Measurements from ENCODE around the gene RIPOR2.
A peak's percentile ranks its signal among the peaks of the same experiment; 100 is the strongest.
"Not testable (repeated sequence)": the region's sequence is repeated elsewhere in the genome, so short reads cannot be mapped to it uniquely, and the experiment has no call there.

RIPOR2 gene

GRCh38 chr6:24901698-24902328 lies 33.9 kb downstream of the RIPOR2 start:
- DNase-seq: no peak

- no peak for DNase-seq
Measured at GRCh38 chr6:24900917-24901697, 34.7 kb downstream of the RIPOR2 start.

- DNase-seq: peak; percentile 62
Measured at GRCh38 chr6:24899997-24900325, 35.8 kb downstream of the RIPOR2 start.

DNA sequence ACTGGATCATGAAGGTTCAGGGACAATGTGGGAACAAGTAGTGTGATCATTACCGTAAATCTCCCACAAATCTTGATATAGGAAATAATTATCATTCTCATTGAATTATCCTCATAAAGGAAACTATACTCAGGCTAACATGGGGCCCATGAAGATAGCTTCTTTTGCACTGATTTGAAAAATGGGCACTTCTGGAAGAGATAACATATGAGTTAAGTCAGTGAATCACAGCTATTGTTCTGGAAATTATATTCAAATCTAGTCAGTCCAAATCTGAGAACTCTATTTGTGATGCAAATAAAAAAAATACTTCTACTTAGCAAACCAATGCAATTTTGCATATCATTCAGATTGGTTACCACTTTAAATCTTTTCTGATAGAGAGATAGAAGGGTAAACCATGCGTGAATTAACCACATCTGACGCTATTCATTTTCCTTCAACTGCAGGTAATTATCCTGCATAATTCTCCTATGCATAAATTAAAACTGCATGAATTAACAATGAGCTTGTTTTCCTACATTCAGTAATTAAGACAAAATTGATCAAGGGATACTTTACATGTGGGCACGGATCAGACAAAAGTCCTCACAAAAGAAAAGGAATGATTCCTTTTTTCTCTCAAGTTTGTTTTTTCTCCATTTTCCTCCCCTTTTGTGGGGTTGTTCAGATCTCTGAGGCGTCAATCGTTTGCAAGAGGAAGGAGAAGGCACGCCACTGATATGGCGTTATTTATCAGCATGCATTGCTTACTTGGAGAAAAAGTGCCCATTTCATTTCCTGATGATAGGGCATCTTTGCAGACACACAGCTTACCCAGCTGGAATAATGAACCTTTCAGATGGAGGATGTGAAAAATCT lies 36.4 kb downstream of the RIPOR2 start:
- no peak for DNase-seq

GRCh38 chr6:24898676-24899075 lies 37.1 kb downstream of the RIPOR2 start:
- DNase-seq: no peak

DNA sequence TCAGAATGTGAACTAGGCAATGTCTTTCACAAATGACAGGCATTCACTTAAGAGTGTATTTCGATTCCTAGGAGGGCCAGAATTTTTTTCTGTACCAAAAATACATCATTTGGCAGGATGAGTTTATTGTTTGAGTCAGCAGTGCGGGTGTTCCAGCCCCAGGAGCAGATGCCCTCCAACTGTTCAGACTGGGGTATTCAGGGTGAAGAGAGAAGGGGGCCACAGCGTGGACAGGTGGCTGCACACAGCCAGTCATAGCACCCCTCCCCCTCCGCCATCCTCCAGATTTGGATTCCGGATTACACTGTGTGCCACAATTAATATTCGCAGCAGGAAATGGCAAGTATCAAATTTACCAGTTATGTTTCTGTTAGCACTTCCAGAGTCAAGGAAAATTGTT lies 38.6 kb downstream of the RIPOR2 start:
- DNase-seq: no peak

DNA sequence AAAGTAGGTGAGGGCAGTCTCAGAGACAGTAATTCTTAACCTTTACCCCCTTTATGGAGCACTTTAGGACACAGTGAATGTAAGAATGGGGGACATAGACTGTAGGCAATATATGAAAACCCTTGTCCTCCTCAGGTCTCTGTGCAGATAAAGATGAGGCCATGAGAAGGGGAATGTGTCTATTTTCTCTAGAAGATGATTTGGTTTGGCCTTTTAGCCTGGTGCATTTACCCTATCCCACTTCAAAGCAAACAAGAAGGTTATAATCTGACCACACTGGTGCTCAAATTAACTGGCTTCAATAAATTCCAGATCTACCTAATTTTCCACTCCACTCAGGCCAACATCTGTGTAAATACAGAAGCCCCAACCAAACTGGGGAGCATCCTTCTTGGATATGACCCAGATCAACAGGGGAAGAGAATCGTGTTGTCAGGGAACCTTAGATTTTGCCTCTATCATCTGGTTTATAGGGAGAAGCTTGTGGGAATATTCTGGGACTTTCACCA lies 42.4 kb downstream of the RIPOR2 start:
- no peak for DNase-seq

DNA sequence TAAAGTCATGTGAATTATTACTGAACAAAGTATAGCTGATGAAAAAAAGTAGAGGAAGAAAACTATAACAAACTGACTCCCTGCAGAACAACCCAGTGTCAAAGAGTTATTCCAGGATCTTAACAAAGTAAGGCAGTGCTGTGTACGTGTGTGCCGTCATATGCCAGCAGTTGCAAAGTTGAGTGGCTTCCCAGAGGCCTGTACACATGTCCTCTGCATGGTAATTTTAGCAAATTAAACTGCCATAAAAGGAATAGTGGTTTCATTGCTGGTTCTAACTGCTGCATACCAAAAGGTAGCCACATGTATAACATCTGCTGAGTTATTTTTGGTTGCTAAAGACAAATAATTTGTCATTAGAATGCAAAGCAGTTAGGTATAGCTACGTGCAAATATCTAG lies 44.8 kb downstream of the RIPOR2 start:
- no peak for DNase-seq

DNA sequence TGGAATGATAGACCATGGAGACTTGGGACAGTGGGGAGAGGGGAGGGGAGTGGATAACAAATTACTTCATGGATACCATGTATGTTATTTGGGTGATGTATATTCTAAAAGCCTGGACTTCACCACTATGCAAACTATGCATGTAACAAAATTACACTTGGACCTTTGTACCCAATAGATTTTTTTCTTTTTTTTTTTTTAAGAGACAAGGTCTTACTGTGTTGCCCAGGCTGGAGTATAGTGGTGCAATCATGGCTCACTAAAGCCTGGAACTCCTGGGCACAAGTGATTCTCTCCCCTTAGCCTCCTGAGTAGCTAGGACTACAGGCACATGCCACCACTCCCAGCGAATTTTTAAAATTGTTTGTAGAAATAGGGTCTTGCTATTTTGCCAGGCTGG lies 45.3 kb downstream of the RIPOR2 start:
- no peak for DNase-seq

DNA sequence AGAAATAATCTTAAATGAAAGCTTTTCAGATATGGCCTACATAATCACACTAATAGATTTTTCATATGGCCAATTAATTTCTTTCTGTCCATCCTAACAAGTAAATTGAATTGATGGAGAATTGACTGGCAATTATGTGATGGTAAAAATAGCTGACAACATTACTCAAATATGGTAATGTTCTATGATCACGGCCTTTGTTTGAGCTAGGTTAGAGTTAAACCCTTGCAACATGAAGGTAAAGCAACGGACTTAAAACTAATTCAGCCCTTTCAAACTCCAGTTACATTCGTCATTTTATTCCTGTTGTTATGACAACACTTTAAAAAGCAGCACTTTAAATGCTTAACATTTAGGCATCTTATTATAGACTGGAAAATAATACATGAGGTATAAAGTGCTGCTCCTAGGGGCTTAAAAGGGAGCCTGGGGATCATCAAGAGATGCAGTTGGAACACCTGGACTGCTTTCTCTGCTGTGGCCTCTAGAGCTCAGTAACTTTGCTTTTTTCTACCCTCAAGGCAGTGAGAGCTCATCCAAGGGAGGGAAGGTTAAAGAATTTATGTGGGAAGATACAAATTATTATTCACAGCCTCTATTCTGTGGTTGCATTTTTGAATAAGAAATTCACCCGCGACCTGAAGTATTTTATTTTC lies 46.9 kb downstream of the RIPOR2 start:
- DNase-seq: no peak

GRCh38 chr6:24887545-24888140 lies 48.1 kb downstream of the RIPOR2 start:
- no peak for DNase-seq

DNA sequence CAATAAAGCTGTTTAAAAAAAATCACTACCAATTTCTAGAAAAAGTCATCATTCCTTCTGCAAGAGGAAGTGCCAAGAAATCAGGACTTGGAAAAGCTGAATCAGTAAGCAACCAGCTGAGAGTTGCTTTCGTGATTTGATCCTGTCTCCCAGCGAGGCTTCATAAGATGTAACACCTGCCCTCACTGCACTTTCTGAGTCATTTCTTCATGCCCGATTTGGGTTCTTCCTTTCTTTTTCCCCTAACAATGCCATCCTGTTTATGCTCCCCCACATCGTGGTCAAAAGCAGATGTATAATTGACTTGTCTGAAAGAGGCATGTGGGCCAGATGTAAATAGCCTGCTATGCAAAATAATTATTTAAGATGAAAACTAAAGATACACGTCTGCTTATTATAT lies 52.1 kb downstream of the RIPOR2 start:
- peak; percentile 57 for DNase-seq

DNA sequence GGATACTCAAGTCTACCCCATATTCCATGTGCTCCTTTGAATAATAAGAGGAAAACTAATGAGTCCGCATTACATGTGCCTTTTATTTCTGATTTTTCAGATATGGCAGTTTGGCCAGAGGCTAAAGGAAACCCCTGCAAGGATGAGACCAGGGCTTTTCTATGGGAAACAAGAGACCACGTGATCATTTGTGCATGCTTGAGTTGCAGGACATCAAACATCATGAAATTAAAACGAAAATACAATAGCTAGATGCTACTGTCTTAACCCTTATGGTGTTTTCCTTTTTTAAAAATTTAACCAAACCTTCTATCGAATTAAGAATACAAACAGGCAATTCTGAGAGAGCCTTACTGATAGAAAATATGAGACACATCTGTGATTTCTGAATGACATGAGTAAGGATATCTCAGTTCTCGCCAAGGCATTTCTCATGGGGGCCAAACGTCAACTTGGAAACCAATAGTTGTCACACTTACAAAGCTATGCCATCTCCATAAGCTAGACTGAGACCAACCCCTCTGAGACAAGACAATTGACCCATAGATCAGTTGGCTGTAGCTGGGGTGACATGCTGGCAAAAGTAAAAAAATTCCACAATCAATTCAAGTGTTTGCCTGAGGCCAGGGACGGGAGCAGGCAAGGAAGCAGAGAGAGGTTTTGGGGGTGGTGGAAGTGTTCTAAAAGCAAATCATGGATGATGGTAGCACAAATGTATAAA lies 52.8 kb downstream of the RIPOR2 start:
- DNase-seq: peak; percentile 43

DNA sequence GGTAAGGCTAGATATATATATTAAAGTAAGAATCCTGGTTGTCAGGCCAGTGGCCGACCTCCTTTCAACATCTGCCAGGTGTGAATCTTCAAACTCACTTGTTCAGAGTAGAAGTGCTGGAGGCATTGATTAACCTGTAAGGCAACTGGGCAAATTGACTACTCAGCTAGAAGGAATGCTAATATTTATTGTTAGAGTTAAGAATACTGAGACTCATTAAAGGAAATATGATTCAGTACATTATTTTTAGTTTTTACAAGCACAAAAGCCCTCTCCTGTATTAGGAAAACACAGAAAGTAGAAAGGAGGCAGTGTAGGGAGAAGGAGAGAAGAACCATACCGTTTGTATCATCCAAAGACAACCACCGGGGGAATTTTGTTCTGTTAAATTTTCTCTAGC lies 53.5 kb downstream of the RIPOR2 start:
- DNase-seq: no peak

GRCh38 chr6:24881376-24881775 lies 54.4 kb downstream of the RIPOR2 start:
- DNase-seq: no peak

- no peak for DNase-seq
Measured at GRCh38 chr6:24880451-24880850, 55.3 kb downstream of the RIPOR2 start.

DNA sequence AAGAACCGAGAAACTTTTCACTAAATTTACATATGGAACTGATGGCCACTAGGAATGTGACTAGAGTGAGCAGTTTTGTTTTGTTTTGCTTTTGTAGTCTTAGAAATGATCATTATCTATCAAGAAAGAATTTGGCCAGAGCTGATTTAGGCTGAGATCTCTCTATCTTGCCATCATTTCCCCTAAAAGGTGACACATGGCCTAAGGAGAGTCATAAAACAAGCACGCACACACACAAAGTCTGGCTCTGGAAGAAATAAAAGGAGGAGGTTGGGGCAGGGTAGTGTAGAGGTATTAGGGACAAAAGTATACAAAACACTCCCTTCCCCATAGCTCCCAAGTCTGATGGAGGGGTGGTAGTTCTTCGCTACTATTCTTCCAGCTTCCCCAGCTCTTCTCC lies 56.4 kb downstream of the RIPOR2 start:
- no peak for DNase-seq

- not testable (repeated sequence) for DNase-seq
Measured at GRCh38 chr6:24877747-24878146, 58.0 kb downstream of the RIPOR2 start.

DNA sequence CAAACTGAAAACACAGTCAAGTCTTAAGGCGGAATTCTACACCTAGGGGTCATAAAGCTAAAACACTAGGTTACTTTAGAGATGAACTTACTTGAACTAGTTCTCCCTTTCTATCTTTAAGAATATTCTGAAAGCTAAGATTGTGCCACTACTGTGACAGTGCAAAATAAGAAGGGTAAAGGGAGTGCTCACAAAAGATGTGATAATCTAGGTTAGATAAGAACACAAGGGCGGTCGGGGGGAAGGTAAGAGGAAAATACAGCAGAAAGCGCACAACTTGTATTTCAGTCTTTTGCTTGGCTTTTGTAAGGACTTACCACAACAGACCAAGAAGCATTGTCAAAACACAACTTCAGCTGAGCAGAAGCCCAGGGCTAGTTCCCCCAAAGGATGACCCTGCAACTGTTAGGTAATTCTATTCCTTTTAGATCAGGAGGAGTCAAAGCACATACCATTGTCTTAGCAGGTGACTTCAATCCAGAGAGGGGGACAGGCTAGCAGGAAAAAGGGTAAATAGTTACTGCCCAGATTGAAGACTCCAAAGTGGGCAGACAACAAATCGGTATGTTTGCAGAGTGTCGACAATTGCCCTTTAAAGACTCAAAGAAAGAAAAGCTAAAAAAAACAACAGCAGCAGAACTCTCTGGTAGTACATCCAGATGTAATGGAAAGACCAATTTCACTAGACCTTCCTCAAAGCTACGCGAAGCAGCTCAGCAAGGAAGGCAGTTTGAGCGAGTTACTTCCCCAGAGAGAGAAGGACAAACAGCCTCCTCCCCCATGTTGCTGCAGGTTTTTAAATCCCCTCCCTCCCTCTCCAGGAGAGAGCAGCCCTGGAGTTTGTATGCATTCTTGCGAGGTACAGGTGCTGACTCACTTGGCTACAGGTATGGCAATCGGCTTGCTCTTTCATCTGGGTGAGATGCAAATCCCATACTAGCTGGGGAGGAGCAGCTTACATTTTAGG lies 59.0 kb downstream of the RIPOR2 start:
- no peak for DNase-seq

GRCh38 chr6:24875534-24875901 lies 60.2 kb downstream of the RIPOR2 start:
- DNase-seq: no peak

Data from activated CD4-positive, alpha-beta T cell treated with anti-CD3 and anti-CD28 coated beads for 48 hours (primary cell).